Measurements from ENCODE around the gene PLCD3.

PLCD3 gene

DNA sequence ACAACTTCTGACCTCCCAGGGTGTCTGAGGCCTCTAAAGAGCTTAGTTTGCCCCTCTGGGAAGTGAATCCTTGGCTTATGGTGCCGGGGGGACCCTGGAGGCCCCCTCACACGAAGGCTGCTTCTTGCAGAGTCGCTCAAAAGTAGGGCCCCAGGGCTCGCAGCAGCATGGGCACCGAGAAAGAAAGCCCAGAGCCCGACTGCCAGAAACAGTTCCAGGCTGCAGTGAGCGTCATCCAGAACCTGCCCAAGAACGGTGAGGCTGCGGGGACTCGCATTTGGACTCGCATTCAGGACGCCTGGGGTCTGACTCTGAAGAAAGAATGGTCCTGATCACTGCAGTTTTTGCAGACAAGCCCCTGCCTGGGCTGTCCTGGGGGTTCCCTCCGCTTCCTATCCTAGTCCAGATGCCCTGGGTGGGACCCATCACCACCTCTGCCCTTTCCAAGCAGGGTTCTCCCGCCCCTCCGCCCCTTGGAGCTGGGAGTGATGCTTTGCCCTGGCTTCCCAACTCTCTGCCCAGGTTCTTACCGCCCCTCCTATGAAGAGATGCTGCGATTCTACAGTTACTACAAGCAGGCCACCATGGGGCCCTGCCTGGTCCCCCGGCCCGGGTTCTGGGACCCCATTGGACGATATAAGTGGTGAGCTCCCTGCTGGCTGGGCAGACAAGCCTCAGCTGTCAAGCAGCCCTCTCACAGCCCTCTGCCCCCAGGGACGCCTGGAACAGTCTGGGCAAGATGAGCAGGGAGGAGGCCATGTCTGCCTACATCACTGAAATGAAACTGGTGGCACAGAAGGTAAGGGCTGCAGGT, 3.9 kb upstream of the PLCD3 start:
- DNase-seq (ENCODE audit: insufficient read length, low spot score) (no peak), FAIRE-seq (peak; percentile 31)
- TF ChIP-seq SPI1 (IDR thresholded peaks at IDR 0.05; ENCODE audit: low read depth, low read length) (no peak), TAF1 (IDR thresholded peaks at IDR 0.05; ENCODE audit: low read depth, low read length) (no peak), POU2F2 (IDR thresholded peaks at IDR 0.05; ENCODE audit: low read depth, low read length) (no peak), POLR2A (IDR thresholded peaks at IDR 0.05; ENCODE audit: low read depth, low read length) (no peak), PAX5 (IDR thresholded peaks at IDR 0.05; ENCODE audit: insufficient read depth, low read length, severe bottlenecking) (no peak), POLR2AphosphoS5 (IDR thresholded peaks at IDR 0.05; ENCODE audit: low read depth, low read length) (no peak)

DNA sequence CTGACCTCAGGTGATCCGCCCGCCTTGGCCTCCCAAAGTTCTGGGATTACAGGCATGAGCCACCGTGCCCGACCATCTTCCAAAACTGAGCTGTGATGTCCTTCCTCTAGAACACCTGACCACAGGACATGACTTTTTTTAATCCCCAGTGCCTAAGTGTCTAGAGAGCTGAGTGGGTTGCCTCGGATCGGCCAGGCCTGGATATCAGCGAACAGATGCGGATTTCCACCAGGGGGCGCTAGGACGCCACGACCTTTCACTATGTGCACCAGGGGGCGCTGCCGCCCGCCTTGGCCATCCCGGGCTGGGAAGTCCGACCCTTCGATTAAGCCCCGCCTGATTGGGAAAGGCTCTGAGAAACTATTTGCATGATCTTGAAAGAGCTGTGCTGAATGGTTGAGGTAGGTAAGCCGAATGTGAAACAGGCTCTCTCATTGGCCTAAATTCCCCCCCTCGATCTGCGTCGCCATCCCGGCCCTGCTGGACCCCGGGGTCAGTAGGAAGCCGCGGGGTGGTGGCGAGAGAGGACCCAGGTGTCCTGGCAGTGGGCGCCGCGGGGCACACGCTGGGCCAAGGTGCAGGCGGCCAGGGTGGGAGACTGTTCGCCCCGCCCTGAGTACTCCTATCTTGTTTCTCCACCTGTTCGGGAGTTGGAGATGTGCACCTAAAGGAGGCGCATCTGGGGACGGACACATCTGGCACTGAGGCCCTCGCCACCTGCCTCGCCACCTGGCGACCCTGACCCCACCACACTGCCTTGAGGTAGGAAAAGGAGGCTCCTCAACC, 3.1 kb upstream of the PLCD3 start, which contains the start of gene ACBD4:
ACBD4 (plus strand) TSS at position 496 of the 786 bp plus-strand sequence. CDS start 458 bp downstream, outside the sequence.
- DNase-seq (ENCODE audit: insufficient read length, low spot score) (peak; percentile 94), FAIRE-seq (peak; percentile 99)
- no peak for TF ChIP-seq PAX5 (IDR thresholded peaks at IDR 0.05; ENCODE audit: insufficient read depth, low read length, severe bottlenecking)
- TF ChIP-seq POLR2A (IDR thresholded peaks at IDR 0.05; ENCODE audit: low read depth, low read length), result no peak
- no peak for TF ChIP-seq TAF1 (IDR thresholded peaks at IDR 0.05; ENCODE audit: low read depth, low read length)
- TF ChIP-seq POLR2AphosphoS5 (IDR thresholded peaks at IDR 0.05; ENCODE audit: low read depth, low read length), result no peak
- TF ChIP-seq POU2F2 (IDR thresholded peaks at IDR 0.05; ENCODE audit: low read depth, low read length), result peak; percentile 100
- TF ChIP-seq SPI1 (IDR thresholded peaks at IDR 0.05; ENCODE audit: low read depth, low read length), result 0 out of 2 replicates have a peak, but pooled peaks have one; percentile 4

- peak; percentile 94 for DNase-seq (ENCODE audit: insufficient read length, low spot score)
- TF ChIP-seq POLR2A (IDR thresholded peaks at IDR 0.05; ENCODE audit: low read depth, low read length) (no peak), POU2F2 (IDR thresholded peaks at IDR 0.05; ENCODE audit: low read depth, low read length) (0 out of 2 replicates have a peak, but pooled peaks have one; percentile 38)
- peak; percentile 93 for FAIRE-seq
These were observed 503 bp upstream of the PLCD3 start for GRCh38 chr17:45132572-45133463.

DNA sequence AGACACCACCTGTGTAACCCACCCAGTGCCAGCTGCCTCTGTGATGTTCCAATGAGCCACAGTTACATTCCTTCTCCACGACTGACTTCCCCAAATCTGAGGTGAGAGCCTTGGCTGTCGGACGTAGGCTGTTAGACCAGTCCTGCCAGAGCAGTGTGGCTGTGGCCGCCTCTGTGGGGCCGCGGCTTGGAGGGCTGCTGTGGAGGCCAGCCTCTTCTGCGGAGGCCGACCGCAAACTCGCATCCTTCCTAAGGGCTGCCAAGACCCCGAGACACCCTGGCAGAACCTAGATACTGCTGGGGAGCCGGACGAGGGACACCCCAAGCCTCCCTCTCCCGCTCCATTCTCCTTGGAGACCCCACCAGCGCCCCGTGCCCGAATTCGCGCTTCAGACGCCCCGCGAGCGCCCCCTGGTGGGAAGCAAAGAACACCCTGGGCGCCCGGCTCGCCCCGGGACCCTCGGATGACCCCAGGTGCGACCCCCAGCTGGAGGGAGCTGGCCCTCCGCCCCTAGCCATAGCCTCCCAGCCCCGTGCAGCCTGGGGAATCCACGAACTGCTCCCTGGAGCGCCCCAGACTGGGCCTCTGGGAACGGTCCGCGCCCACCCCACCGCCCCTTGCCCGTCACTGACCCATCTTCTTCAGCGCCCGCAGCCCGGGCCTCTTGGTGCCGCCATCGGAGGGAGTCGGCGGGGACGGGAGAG, 547 bp downstream of the PLCD3 start:
- TF ChIP-seq POLR2AphosphoS5 (IDR thresholded peaks at IDR 0.05; ENCODE audit: low read depth, low read length), result no peak
- FAIRE-seq (no peak), DNase-seq (ENCODE audit: insufficient read length, low spot score) (no peak)

DNA sequence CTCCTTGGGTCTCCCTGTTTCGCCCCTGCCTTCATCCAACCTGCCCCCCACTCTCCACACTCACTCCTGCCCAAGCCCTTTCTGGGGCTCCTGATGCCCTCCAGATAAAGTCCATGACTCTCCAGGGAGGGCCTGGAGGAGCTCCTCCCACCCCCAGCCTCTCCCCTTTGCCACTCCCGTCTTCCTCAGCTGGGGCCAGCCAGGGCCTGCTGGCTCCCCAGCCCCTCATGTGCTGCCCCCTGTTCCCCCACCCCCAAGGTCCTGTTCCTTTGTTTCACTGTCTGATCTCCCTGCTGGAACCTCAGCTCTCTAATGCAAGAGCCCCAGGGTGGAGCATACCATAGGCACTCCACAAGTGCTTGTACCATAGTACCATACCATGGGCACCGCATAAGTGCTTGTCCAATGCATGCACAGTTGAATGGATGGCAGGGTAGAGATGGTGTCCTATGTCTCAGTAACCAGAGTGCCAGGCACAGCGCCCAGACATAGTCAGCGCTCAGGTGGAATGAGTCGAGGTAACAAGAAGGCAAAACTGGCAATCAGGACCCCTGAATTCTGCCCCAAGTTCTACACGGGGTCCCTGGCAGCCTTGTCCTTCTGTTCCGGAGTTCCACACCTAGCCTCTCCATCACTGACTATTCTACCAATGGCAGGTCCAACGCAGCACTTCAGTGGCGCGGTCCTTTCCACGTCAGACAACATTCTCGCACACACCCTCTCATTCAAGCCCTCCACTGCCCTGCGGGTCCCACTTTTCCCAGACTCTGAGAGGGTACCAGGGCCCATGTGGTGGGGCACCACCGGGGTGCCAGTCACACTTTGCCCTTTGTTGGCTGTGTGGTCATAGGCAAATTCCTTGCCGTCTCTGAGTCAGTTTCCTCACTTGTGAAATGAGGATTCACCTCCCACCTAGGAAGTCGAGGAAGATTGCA, 1.4 kb downstream of the PLCD3 start:
- TF ChIP-seq PAX5 (IDR thresholded peaks at IDR 0.05; ENCODE audit: insufficient read depth, low read length, severe bottlenecking) (no peak), POU2F2 (IDR thresholded peaks at IDR 0.05; ENCODE audit: low read depth, low read length) (no peak), TAF1 (IDR thresholded peaks at IDR 0.05; ENCODE audit: low read depth, low read length) (no peak), SPI1 (IDR thresholded peaks at IDR 0.05; ENCODE audit: low read depth, low read length) (no peak), POLR2A (IDR thresholded peaks at IDR 0.05; ENCODE audit: low read depth, low read length) (no peak), POLR2AphosphoS5 (IDR thresholded peaks at IDR 0.05; ENCODE audit: low read depth, low read length) (no peak)
- FAIRE-seq, result peak; percentile 28
- no peak for DNase-seq (ENCODE audit: insufficient read length, low spot score)

- TF ChIP-seq POLR2AphosphoS5 (IDR thresholded peaks at IDR 0.05; ENCODE audit: low read depth, low read length), result no peak
- no peak for FAIRE-seq
- no peak for DNase-seq (ENCODE audit: insufficient read length, low spot score)
These were observed 2.2 kb downstream of the PLCD3 start for GRCh38 chr17:45129940-45130680.

- DNase-seq (ENCODE audit: insufficient read length, low spot score) (no peak), FAIRE-seq (no peak)
- TF ChIP-seq TAF1 (IDR thresholded peaks at IDR 0.05; ENCODE audit: low read depth, low read length), result no peak
- no peak for TF ChIP-seq PAX5 (IDR thresholded peaks at IDR 0.05; ENCODE audit: insufficient read depth, low read length, severe bottlenecking)
- no peak for TF ChIP-seq SPI1 (IDR thresholded peaks at IDR 0.05; ENCODE audit: low read depth, low read length)
- TF ChIP-seq POLR2AphosphoS5 (IDR thresholded peaks at IDR 0.05; ENCODE audit: low read depth, low read length), result no peak
- no peak for TF ChIP-seq POU2F2 (IDR thresholded peaks at IDR 0.05; ENCODE audit: low read depth, low read length)
- no peak for TF ChIP-seq POLR2A (IDR thresholded peaks at IDR 0.05; ENCODE audit: low read depth, low read length)
These were observed 2.8 kb downstream of the PLCD3 start for GRCh38 chr17:45129426-45129939.
